Measurements from ENCODE around the gene HPN. TPM values are rescaled to one million over a fixed set of nuclear protein-coding genes. Genes with fewer than 3 reads are reported as not detected.
A peak's percentile ranks its signal among the peaks of the same experiment; 100 is the strongest.

The HPN gene
- total and polyA plus RNA-seq, 2 of the 13 experiments (the other 11 are each of a cell fraction or from before 2014, with no cell fraction given): 46.7 to 261 TPM

GRCh38 chr19:35066691-35067563 is 25.4 kb downstream of the HPN start (continued):
- TF ChIP-seq SOX13 (IDR thresholded peaks at IDR 0.05) (no peak), SOX13 (CRISPR knock-in tag; conservative IDR thresholded peaks at IDR 0.05 in 1 of 2, IDR thresholded peaks at IDR 0.05 in 1 of 2) (no peak), IKZF5 (CRISPR knock-in tag; IDR thresholded peaks at IDR 0.05) (peak; percentile 40; the same call in 1 of the 2 replicates), ZNF781 (CRISPR knock-in tag; IDR thresholded peaks at IDR 0.05; ENCODE audit: borderline replicate concordance, not compliant biosample characterization) (peak; percentile 35), CENPBD1 (CRISPR knock-in tag; IDR thresholded peaks at IDR 0.05; ENCODE audit: borderline replicate concordance, low read depth) (no peak), ZNF160 (CRISPR knock-in tag; IDR thresholded peaks at IDR 0.05) (no peak), ZBTB43 (CRISPR knock-in tag; conservative IDR thresholded peaks at IDR 0.05) (no peak), ZNF292 (CRISPR knock-in tag; IDR thresholded peaks at IDR 0.05; ENCODE audit: borderline replicate concordance, low read depth) (no peak), HIC2 (CRISPR knock-in tag; IDR thresholded peaks at IDR 0.05; ENCODE audit: low read depth) (no peak), TOE1 (CRISPR knock-in tag; IDR thresholded peaks at IDR 0.05) (no peak), ZUFSP (CRISPR knock-in tag; IDR thresholded peaks at IDR 0.05; ENCODE audit: borderline replicate concordance) (no peak), NR0B2 (CRISPR knock-in tag; IDR thresholded peaks at IDR 0.05) (no peak), ZNF878 (CRISPR knock-in tag; IDR thresholded peaks at IDR 0.05) (no peak), GMEB1 (CRISPR knock-in tag; IDR thresholded peaks at IDR 0.05; ENCODE audit: borderline replicate concordance) (peak; percentile 32; the same call in 1 of the 2 replicates), TFDP2 (CRISPR knock-in tag; IDR thresholded peaks at IDR 0.05) (no peak)
